ENCODE measurements around the gene CHRD. TPM values are rescaled to one million over a fixed set of nuclear protein-coding genes. Genes with fewer than 3 reads are reported as not detected.

CHRD gene
- total and polyA plus RNA-seq, 10 of the 15 experiments (the other 5 are each of a cell fraction or from before 2014, with no cell fraction given) = not detected

DNA sequence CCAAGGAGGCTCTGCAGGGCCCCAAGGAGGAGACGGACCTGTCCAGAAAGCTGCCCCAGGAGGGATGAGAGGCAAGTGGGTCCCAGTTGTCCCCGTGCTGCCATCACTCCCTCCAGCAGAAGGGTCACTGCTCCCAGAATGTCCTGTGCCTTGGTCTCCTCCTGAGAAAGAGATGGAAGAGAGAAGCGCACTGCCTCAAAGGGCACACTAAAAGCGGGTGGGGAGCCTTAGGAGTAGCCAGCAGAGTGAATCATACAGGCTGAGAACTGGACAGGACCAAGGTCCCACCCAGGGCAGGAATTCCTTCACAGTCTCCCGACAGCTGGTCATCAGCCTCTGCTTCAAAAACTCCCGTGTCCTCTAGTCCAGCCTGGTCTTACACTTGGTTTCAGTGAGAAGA is 6.4 kb upstream of the CHRD start:
- FAIRE-seq (no peak), DNase-seq (ENCODE audit: low read depth, low spot score) (no peak), ATAC-seq (no peak)
- no peaks in the 10 kb centered on the region for H3K4me1 ChIP-seq (ENCODE audit: control insufficient read depth, insufficient read depth, low read length)
- no peak overlapping the region for H3K4me2 ChIP-seq (ENCODE audit: control insufficient read depth, insufficient read depth)
- ChIA-PET SMC1A (ENCODE audit: uncharacterized antibody, unreplicated experiment) (interaction anchor here (1.0 to 1.5 kb wide), 2 partner anchors 103 to 168 kb away, joined by 3 to 4 read pairs; no protein-coding TSS in a partner anchor), RAD21 (ENCODE audit: unreplicated experiment) (interaction anchor here (3.4 kb wide), 1 partner anchor 19 kb away, joined by 11 read pairs; no protein-coding TSS in a partner anchor), CTCF (interaction anchor here (1.0 to 4.0 kb wide), 5 partner anchors 18 to 168 kb away, joined by 3 to 79 read pairs (median 6); no protein-coding TSS in a partner anchor), POLR2A (interaction anchor here (0.6 kb wide), 1 partner anchor 122 kb away, joined by 5 read pairs; no protein-coding TSS in a partner anchor)
- WGBS (ENCODE audit: insufficient coverage, insufficient replicate concordance, low lambda C conversion rate, missing lambda C conversion rate) = 49% methylated on average over 6 of the region's 6 CpGs
- BruUV-seq (replicated peaks) = no TSS peak
- H3K36me3 ChIP-seq (ENCODE audit: control insufficient read depth in 2 of 2, insufficient read depth in 2 of 2, low read length in 1 of 2) = no peaks in the 10 kb centered on the region
- TF ChIP-seq STAT3 (IDR thresholded peaks at IDR 0.05; ENCODE audit: low read depth, low read length) (no peak), USF1 (IDR thresholded peaks at IDR 0.05; ENCODE audit: borderline replicate concordance, extremely low read length, insufficient read depth, low read depth, low read length) (no peak), GATAD2B (conservative IDR thresholded peaks at IDR 0.05; ENCODE audit: low read depth) (no peak), IRF3 (IDR thresholded peaks at IDR 0.05) (no peak), NR2F1 (conservative IDR thresholded peaks at IDR 0.05) (no peak), RFX5 (IDR thresholded peaks at IDR 0.05; ENCODE audit: low read depth, low read length) (no peak), CHD4 (IDR thresholded peaks at IDR 0.05) (no peak), NFXL1 (IDR thresholded peaks at IDR 0.05; ENCODE audit: borderline replicate concordance) (no peak), TARDBP (IDR thresholded peaks at IDR 0.05; ENCODE audit: borderline replicate concordance) (no peak), BACH1 (IDR thresholded peaks at IDR 0.05; ENCODE audit: borderline replicate concordance) (no peak), TCF12 (IDR thresholded peaks at IDR 0.05; ENCODE audit: low read depth, low read length) (no peak), TCF3 (IDR thresholded peaks at IDR 0.05; ENCODE audit: borderline replicate concordance, insufficient read depth, low read depth, low read length) (no peak), SRF (IDR thresholded peaks at IDR 0.05; ENCODE audit: low read depth in 2 of 2, low read length in 2 of 2) (no peak), SMAD1 (IDR thresholded peaks at IDR 0.05; ENCODE audit: low read depth, partially characterized antibody) (no peak)
- TF ChIP-seq, protein P1, sequence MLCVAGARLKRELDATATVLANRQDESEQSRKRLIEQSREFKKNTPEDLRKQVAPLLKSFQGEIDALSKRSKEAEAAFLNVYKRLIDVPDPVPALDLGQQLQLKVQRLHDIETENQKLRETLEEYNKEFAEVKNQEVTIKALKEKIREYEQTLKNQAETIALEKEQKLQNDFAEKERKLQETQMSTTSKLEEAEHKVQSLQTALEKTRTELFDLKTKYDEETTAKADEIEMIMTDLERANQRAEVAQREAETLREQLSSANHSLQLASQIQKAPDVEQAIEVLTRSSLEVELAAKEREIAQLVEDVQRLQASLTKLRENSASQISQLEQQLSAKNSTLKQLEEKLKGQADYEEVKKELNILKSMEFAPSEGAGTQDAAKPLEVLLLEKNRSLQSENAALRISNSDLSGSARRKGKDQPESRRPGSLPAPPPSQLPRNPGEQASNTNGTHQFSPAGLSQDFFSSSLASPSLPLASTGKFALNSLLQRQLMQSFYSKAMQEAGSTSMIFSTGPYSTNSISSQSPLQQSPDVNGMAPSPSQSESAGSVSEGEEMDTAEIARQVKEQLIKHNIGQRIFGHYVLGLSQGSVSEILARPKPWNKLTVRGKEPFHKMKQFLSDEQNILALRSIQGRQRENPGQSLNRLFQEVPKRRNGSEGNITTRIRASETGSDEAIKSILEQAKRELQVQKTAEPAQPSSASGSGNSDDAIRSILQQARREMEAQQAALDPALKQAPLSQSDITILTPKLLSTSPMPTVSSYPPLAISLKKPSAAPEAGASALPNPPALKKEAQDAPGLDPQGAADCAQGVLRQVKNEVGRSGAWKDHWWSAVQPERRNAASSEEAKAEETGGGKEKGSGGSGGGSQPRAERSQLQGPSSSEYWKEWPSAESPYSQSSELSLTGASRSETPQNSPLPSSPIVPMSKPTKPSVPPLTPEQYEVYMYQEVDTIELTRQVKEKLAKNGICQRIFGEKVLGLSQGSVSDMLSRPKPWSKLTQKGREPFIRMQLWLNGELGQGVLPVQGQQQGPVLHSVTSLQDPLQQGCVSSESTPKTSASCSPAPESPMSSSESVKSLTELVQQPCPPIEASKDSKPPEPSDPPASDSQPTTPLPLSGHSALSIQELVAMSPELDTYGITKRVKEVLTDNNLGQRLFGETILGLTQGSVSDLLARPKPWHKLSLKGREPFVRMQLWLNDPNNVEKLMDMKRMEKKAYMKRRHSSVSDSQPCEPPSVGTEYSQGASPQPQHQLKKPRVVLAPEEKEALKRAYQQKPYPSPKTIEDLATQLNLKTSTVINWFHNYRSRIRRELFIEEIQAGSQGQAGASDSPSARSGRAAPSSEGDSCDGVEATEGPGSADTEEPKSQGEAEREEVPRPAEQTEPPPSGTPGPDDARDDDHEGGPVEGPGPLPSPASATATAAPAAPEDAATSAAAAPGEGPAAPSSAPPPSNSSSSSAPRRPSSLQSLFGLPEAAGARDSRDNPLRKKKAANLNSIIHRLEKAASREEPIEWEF (IDR thresholded peaks at IDR 0.05; ENCODE audit: insufficient replicate concordance, low read depth, low read length) = no peak
- intact Hi-C loops (cut with micrococcal nuclease; ENCODE audit: unreplicated experiment) (no loop called here), in situ Hi-C loops (cut with MboI) (no loop called here)
- no peak overlapping the region for H3K9ac ChIP-seq (ENCODE audit: control insufficient read depth, insufficient read depth, low read length)
- no peak overlapping the region for H2AFZ ChIP-seq (ENCODE audit: control insufficient read depth, low read depth, low read length)
- no peaks in the 10 kb centered on the region for H3K79me2 ChIP-seq (ENCODE audit: control insufficient read depth, insufficient read depth, low read length)
- no peak overlapping the region for H3K27ac ChIP-seq (ENCODE audit: control insufficient read depth, insufficient read depth)
- H3K27me3 ChIP-seq (replicated peaks in 1 of 2; ENCODE audit: control insufficient read depth in 2 of 2, insufficient read depth in 2 of 2, low read length in 1 of 2) = peaks cover 0 to 8% of the 10 kb centered on the region in 2 experiments; a peak in 2 of 4 replicates
- no peaks in the 10 kb centered on the region for H3K9me3 ChIP-seq (replicated peaks; ENCODE audit: control insufficient read depth, insufficient read depth, low read length)
- no peak overlapping the region for H3K4me3 ChIP-seq
- no peaks in the 10 kb centered on the region for H4K20me1 ChIP-seq (ENCODE audit: control insufficient read depth, insufficient read depth)

Data from GM12878 (cell line).